ENCODE data around the gene MAS1L.

The MAS1L gene

DNA sequence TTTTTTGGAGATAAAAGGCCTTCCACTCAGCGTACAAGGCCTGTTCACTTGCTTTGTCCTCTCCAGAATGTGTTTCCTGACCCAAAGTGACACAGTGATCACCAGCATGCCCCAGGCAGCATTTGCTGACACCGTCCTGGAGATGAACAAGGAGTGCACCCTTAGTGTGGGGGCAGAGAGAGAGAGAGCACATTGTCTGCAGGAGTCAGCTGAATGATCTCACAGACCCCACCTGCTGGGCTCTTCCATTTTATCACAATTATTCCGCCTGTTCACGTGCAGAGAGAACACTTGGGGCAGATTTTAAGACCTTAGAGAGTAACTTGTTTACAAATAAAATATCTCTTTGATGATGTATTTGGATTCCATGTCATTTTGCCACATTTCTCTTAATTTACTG, 22.4 kb upstream of the MAS1L start:
- no peak for DNase-seq (ENCODE audit: low read depth)

- no peak for DNase-seq (ENCODE audit: low read depth)
These were observed 22.0 kb upstream of the MAS1L start for GRCh38 chr6:29509711-29510110.

- no peak for DNase-seq (ENCODE audit: low read depth)
These were observed 21.5 kb upstream of the MAS1L start for GRCh38 chr6:29509239-29509638.

- DNase-seq (ENCODE audit: low read depth): no peak
These were observed 19.6 kb upstream of the MAS1L start for GRCh38 chr6:29507319-29507718.

DNA sequence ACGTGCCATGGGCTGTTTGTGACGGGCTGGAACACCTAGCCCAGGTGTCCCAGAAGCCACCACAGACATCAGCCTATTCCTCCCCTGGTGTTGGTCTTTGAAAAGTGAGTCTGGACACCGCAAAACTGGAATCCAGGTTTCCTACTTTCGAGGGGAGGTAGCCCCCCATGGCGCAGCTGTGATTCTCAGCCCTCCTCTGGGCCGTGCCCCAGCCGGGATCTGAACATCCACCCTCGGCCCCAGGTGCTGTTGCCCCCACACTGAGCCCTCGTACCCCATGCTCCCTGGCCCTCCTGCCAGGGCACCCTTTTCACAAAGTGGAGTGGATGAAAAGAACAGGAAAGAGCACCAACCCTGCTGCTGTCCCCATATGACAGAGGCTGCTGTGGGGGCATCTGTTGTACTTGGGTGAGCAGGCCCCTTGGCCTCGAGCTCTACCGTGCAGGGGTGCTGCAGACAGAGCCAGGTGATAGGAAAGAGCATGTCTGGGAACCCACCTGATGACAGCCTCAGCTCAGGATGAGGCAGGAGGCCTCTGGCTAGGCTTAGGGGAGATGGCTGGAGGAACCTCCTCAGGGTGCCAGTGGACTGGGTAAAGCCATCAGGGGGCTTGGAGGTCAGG, 18.8 kb upstream of the MAS1L start:
- no peak for DNase-seq (ENCODE audit: low read depth)

DNA sequence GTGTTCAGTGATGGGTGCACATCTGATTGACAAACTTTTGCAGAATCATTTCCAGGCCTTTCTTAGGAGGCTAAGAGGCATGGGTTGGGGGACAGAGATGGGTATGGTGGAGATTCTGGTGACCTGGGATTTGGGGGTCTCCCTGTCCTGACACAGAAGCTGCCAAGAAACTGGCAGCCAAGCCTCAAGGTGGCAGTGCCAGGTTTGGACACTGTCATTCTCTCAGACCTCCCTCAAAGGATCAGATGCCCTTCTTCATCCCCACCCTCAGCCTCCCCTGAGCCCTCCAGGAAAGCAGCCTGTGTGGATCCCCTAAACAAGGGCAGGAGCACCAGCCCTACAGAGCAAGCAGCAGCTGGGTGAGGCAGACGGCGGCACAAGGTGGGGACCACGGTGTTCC, 18.1 kb upstream of the MAS1L start:
- no peak for DNase-seq (ENCODE audit: low read depth)

- no peak for DNase-seq (ENCODE audit: low read depth)
These were observed 17.2 kb upstream of the MAS1L start for GRCh38 chr6:29504961-29505360.

DNA sequence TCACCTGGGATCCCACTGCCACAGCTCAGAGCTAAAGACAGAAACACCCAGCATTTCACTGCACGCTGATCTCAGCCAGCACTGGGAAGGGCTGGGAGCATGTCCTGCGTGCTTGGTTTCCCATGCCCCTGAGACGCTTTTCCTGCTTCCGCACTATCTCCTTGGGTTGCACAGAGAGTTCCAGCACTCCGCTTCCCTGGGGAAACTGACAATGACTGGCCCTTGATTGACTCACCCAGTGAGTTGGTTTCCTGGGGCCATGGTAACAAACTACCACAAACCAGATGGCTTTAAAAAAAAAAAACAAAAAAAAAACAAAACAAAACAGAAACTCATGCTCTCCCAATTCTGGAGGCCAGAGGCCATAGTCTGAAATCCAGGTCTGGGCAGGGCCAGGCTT, 14.8 kb upstream of the MAS1L start:
- no peak for DNase-seq (ENCODE audit: low read depth)

GRCh38 chr6:29502181-29502580, 14.4 kb upstream of the MAS1L start:
- DNase-seq (ENCODE audit: low read depth): no peak

DNA sequence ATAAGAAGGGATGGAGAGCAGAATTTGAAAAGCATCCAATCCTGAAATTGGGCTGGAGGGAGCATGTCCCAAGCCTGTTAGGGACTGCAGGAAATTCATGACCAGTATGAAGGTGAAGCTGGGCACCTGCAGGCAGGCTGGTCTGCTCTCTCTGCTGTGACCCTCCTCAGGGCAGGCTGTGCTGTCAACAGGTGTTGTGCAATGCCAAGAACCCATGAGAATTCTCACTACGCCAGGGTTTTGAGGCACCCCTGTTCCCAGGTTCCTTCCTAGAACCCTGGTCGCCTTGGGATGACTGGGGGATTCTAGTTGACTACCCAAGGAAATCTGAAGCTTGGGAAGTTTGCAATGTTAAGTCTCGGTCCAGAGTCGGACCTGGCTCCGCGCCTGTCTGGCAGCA, 13.3 kb upstream of the MAS1L start:
- DNase-seq (ENCODE audit: low read depth): no peak

DNA sequence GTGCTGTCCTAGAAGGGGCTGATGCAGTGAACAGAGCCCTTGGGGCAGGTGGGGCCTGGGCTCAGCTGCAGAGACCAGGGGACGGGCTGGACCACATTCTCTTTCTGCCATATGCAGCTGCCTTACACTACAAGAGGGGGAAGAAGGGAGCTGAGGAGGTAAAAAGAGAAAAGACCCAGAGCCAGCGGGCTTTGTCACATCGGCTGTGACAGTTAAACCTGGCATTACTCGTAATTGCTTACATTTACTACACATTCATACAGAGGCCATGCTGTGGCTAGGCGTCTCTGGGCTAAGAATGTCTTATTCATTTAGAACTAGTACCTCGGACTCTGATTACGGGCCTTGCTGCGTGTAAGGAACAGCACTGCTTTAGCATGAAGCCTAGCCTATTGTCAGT, 12.8 kb upstream of the MAS1L start:
- DNase-seq (ENCODE audit: low read depth): no peak

DNA sequence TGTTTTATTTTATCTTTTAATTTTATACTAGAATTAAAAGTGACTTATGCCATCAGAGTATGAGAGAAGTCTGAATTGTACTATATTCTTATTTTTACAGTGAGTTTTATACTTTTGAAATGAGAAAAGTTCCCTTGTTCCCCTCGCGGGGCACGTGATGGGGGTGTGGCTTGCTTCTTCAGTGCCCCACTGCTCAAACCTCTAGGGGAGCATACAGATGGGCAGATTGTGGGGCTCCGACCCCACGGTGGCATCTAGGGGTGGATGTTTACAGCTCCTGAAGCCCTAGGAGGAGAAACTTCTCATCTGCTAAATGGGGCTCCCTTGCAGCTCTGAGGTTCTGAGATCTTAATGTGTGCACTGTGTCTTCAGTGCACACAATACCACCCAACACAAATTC, 11.9 kb upstream of the MAS1L start:
- DNase-seq (ENCODE audit: low read depth): no peak

DNA sequence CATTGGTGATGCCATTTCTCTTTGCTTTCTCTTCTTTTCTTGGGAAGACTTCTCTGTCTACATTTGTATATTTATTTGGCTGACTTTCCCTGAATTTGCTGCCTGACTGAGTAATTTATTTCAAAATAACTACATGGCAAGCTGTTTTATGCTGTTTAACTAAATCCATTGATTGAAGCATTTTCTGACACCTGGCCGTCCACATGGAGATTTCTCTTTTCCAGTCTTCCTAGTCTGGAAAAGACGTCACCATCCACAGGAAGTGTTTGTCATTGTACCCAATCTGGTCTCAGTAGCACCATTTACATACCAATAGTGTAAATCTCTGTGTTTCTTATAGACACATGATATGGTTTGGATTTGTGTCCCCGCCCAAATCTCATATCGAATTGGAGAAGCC, 9.2 kb upstream of the MAS1L start:
- no peak for DNase-seq (ENCODE audit: low read depth)

DNA sequence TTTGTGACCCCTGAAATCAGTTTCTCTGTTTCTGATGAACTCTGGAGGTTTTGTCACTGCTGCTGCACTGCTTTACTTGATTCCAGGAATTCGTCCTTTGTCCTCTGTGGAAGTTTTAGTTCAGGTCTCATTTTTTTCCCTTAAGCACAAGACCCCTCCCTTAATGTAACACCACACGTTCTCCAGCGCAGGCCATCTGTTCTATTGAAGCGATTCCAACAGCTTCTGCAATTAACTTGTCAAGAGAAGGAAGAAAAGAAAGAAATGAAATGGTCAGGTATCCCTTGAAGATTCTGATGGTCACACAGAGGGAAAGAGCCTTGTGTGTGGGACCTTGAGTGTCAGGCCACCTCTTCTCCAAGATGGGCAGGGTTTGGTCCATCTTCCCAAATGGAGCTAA, 7.8 kb upstream of the MAS1L start:
- DNase-seq (ENCODE audit: low read depth): no peak

GRCh38 chr6:29494131-29494530, 6.4 kb upstream of the MAS1L start:
- no peak for DNase-seq (ENCODE audit: low read depth)

GRCh38 chr6:29493261-29493660, 5.5 kb upstream of the MAS1L start:
- DNase-seq (ENCODE audit: low read depth): no peak

- no peak for DNase-seq (ENCODE audit: low read depth)
These were observed 3.8 kb upstream of the MAS1L start for GRCh38 chr6:29491574-29491973.

- DNase-seq (ENCODE audit: low read depth): no peak
These were observed 2.8 kb upstream of the MAS1L start for GRCh38 chr6:29490552-29490951.

- DNase-seq (ENCODE audit: low read depth): no peak
These were observed 2.3 kb upstream of the MAS1L start for GRCh38 chr6:29490055-29490454.

GRCh38 chr6:29489286-29489685, 1.5 kb upstream of the MAS1L start:
- DNase-seq (ENCODE audit: low read depth): no peak

GRCh38 chr6:29488874-29489273, 1.1 kb upstream of the MAS1L start:
- DNase-seq (ENCODE audit: low read depth): no peak

- no peak for DNase-seq (ENCODE audit: low read depth)
These were observed 625 bp downstream of the MAS1L start for GRCh38 chr6:29487131-29487530.

GRCh38 chr6:29486577-29486976, 1.2 kb downstream of the MAS1L start:
- no peak for DNase-seq (ENCODE audit: low read depth)

GRCh38 chr6:29483735-29484134, 4.0 kb downstream of the MAS1L start:
- no peak for DNase-seq (ENCODE audit: low read depth)

GRCh38 chr6:29483186-29483585, 4.6 kb downstream of the MAS1L start:
- DNase-seq (ENCODE audit: low read depth): no peak

Measured in stimulated activated CD4-positive, alpha-beta T cell treated with anti-CD3 and anti-CD28 coated beads, Interleukin-2, amount 100 ng/mL, for 4 hours (primary cell).